Endodermal cell (in vitro differentiated cells): Measurements from ENCODE around the gene NKPD1. TPM values are rescaled to one million over a fixed set of nuclear protein-coding genes. Genes with fewer than 3 reads are reported as not detected.

ENCODE experiments used
- DNase-seq: peaks from one replicate; pipeline ENCODE4 v3.0.0-alpha.2; 2017
- H3K27ac ChIP-seq: 2 replicates; pipeline ENCODE4 v1.5.1; 2013; ENCODE audit warnings: mild to moderate bottlenecking, low read depth, low read length, moderate library complexity
- H3K27me3 ChIP-seq: 2 replicates; pipeline ENCODE4 v1.6.1; 2013; ENCODE audit warnings: mild to moderate bottlenecking, low read length, moderate library complexity; ENCODE audit not compliant: insufficient read depth, control insufficient read depth, poor library complexity, severe bottlenecking
- H3K36me3 ChIP-seq: 2 replicates; pipeline ENCODE4 v1.7.0; 2013; ENCODE audit warnings: mild to moderate bottlenecking, low read length, moderate library complexity; ENCODE audit not compliant: control insufficient read depth, insufficient read depth
- H3K4me1 ChIP-seq: one replicate; pipeline ENCODE4 v1.7.0; 2013; ENCODE audit warnings: low read length; ENCODE audit not compliant: control insufficient read depth, insufficient read depth
- H3K4me3 ChIP-seq: 2 replicates; pipeline ENCODE4 v1.5.1; 2013; ENCODE audit warnings: mild to moderate bottlenecking, low read length, moderate library complexity
- H3K9ac ChIP-seq: 2 replicates; pipeline ENCODE4 v1.6.1; 2013; ENCODE audit warnings: mild to moderate bottlenecking, low read length, moderate library complexity; ENCODE audit not compliant: poor library complexity, severe bottlenecking; ENCODE audit errors: extremely low read depth
- H3K9me3 ChIP-seq: 2 replicates; pipeline ENCODE4 v1.6.1; 2013; ENCODE audit warnings: mild to moderate bottlenecking, low read length, moderate library complexity; ENCODE audit not compliant: control insufficient read depth
- H3K27ac Mint-ChIP-seq: 2 replicates; pipeline ENCODE4 v1.8.0; 2020; ENCODE audit warnings: mixed read lengths
- H3K27me3 Mint-ChIP-seq: 2 replicates; pipeline ENCODE4 v1.8.0; 2021; ENCODE audit warnings: mild to moderate bottlenecking, mixed read lengths; ENCODE audit not compliant: insufficient read depth
- H3K36me3 Mint-ChIP-seq: 2 replicates; pipeline ENCODE4 v1.8.0; 2020; ENCODE audit warnings: low read depth, mixed read lengths
- H3K4me1 Mint-ChIP-seq: 2 replicates; pipeline ENCODE4 v1.8.0; 2020; ENCODE audit warnings: mixed read lengths
- H3K4me3 Mint-ChIP-seq: 2 replicates; pipeline ENCODE4 v1.8.0; 2020; ENCODE audit warnings: mild to moderate bottlenecking, moderate library complexity, mixed read lengths
- H3K9me3 Mint-ChIP-seq: 2 replicates; pipeline ENCODE4 v1.8.0; 2020; ENCODE audit warnings: mild to moderate bottlenecking, mixed read lengths
- WGBS, 2 experiments: methylation state at CpG; one replicate each; pipeline versions ENCODE4 v1.1.5 to v1.1.7; 2013; ENCODE audit warnings: missing lambda C conversion rate in 2 of 2, mixed read lengths in 1 of 2; ENCODE audit not compliant: insufficient coverage in 1 of 2, insufficient read length in 1 of 2; 5-methylcytosine and 5-hydroxymethylcytosine counted together
- total RNA-seq, 2 donors: library from RNA; stranded (reverse); fragmentation: NEBNext Ultra II Directional in 1 of 2; extraction: Animal tissue kit (Norgen Biotek cat#: 25700) in 1 of 2; gene quantifications; 2 replicates in 1 of 2; 3 replicates in 1 of 2; pipeline ENCODE4 v1.2.1, GENCODE V29; 2021
- TF ChIP-seq, protein P1 (sequence below): fragments of 200-600 bp; sonication (generic); conservative IDR thresholded peaks from 2 replicates; pipeline ENCODE4 v1.5.0; 2021; ENCODE audit warnings: antibody characterized with exemption, mild to moderate bottlenecking

Gene NKPD1
- total RNA-seq, 2 donors from 2014 or later = 0.15 to 0.22 TPM

DNA sequence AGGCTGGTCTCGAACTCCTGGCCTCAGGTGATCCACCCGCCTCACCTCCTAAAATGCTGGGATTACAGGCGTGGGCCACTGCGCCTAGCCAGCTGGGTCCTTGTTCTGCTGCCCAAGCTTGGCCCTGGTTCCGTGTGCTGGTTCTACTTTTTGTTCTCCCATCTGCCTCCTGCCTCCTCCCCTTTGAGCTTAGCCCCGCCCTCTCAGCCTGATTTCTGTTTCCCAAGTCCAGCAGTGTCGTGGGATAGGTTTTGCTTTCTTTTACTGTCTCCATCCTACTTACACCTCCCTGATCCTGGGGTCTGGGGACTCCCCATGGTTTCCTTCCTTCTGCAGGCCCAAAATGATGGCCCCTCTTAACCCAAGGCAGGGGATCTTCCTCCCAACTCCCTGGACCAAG lies 20.2 kb upstream of the NKPD1 start:
- Histone ChIP-seq H3K4me1 (no peaks in the 10 kb centered on the region), H3K9ac (no peak overlapping the region), H3K9me3 (no peaks in the 10 kb centered on the region), H3K36me3 (peaks cover 8% of the 10 kb centered on the region), H3K27me3 (no peaks in the 10 kb centered on the region), H3K27ac (no peak overlapping the region), H3K4me3 (no peak overlapping the region)
- Mint-ChIP-seq H3K36me3 (peaks cover 4% of the 10 kb centered on the region), H3K27me3 (peaks cover 3% of the 10 kb centered on the region), H3K27ac (no peak overlapping the region), H3K4me1 (peaks cover 2% of the 10 kb centered on the region), H3K4me3 (peak overlapping the region; percentile 24), H3K9me3 (no peaks in the 10 kb centered on the region)
- TF ChIP-seq, protein P1, sequence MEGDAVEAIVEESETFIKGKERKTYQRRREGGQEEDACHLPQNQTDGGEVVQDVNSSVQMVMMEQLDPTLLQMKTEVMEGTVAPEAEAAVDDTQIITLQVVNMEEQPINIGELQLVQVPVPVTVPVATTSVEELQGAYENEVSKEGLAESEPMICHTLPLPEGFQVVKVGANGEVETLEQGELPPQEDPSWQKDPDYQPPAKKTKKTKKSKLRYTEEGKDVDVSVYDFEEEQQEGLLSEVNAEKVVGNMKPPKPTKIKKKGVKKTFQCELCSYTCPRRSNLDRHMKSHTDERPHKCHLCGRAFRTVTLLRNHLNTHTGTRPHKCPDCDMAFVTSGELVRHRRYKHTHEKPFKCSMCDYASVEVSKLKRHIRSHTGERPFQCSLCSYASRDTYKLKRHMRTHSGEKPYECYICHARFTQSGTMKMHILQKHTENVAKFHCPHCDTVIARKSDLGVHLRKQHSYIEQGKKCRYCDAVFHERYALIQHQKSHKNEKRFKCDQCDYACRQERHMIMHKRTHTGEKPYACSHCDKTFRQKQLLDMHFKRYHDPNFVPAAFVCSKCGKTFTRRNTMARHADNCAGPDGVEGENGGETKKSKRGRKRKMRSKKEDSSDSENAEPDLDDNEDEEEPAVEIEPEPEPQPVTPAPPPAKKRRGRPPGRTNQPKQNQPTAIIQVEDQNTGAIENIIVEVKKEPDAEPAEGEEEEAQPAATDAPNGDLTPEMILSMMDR = no peak
- 90 to 94% methylated on average over 3 to 7 of the region's 7 CpGs for WGBS, 2 experiments
- DNase-seq = peak; percentile 49

DNA sequence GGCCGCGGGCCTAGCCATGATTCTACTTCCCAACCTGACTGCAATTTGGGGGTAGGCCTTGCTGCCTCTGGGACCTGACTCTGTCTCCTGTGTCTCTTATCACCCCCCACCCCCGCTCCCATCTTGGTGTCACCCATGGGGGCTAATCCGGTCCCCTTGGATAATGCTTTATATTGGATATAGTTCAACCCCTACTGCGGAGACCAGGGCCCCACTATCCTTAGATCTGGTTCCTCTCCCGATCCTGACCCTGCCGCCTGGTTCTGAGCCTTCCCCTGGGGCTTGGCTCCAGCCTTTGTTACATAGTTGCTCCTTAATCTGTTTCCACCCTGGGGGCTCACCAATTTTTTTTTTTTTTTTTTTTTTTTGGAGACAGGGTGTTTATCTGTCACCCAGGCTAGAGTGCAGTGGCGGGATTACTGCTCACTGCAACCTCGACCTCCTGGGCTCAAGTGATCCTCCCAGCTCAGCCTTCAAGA lies 19.1 kb upstream of the NKPD1 start:
- DNase-seq = no peak
- no peaks in the 10 kb centered on the region for H3K4me1 ChIP-seq
- no peaks in the 10 kb centered on the region for H3K9me3 ChIP-seq
- Mint-ChIP-seq H3K4me1 (peaks cover 2% of the 10 kb centered on the region), H3K36me3 (peaks cover 4% of the 10 kb centered on the region), H3K27ac (no peak overlapping the region), H3K27me3 (peaks cover 2% of the 10 kb centered on the region), H3K4me3 (peak overlapping the region; percentile 87), H3K9me3 (no peaks in the 10 kb centered on the region)
- peak overlapping the region; percentile 92 for H3K4me3 ChIP-seq
- H3K36me3 ChIP-seq = peaks cover 8% of the 10 kb centered on the region
- TF ChIP-seq, protein P1 = no peak
- 69 to 80% methylated on average over 1 to 9 of the region's 9 CpGs for WGBS, 2 experiments
- peak overlapping the region; percentile 73 for H3K9ac ChIP-seq
- H3K27me3 ChIP-seq = no peaks in the 10 kb centered on the region
- no peak overlapping the region for H3K27ac ChIP-seq

DNA sequence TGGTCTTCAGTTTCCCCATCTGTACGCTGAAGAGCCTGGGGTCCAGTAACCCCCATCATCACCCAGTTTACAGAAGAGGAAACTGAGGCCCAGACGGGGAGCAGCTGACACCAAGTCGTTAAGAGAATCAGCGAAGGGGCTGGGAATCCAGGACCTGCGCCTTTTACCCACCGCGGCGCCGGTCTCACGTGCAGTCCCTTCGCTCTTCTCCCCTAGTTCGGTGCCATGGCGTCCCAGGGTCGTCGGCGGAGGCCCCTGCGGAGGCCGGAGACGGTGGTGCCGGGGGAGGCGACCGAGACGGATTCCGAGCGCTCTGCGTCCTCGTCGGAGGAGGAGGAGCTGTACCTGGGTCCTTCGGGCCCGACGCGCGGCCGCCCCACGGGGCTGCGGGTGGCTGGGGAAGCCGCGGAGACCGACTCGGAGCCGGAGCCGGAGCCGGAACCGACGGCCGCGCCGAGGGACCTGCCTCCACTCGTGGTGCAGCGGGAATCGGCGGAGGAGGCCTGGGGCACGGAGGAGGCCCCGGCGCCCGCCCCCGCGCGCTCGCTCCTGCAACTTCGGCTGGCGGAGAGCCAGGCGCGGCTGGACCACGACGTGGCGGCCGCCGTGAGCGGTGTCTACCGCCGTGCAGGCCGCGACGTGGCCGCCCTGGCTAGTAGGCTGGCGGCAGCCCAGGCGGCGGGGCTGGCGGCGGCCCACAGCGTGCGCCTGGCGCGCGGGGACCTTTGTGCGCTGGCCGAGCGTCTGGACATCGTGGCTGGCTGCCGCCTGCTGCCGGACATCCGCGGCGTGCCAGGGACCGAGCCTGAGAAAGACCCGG lies 18.5 kb upstream of the NKPD1 start:
- peaks cover 4% of the 10 kb centered on the region for H3K36me3 Mint-ChIP-seq
- no peaks in the 10 kb centered on the region for H3K9me3 ChIP-seq
- H3K4me1 Mint-ChIP-seq = peaks cover 2% of the 10 kb centered on the region
- H3K4me3 Mint-ChIP-seq = peak overlapping the region; percentile 87
- no peaks in the 10 kb centered on the region for H3K4me1 ChIP-seq
- H3K27me3 Mint-ChIP-seq = peaks cover 2% of the 10 kb centered on the region
- 1 to 4% methylated on average over 58 to 97 of the region's 97 CpGs for WGBS, 2 experiments
- peak overlapping the region; percentile 95 for H3K27ac Mint-ChIP-seq
- no peaks in the 10 kb centered on the region for H3K9me3 Mint-ChIP-seq
- H3K27me3 ChIP-seq = no peaks in the 10 kb centered on the region
- H3K36me3 ChIP-seq = peaks cover 8% of the 10 kb centered on the region
- peak overlapping the region; percentile 73 for H3K9ac ChIP-seq
- TF ChIP-seq, protein P1 = no peak
- DNase-seq = peak; percentile 65
- H3K27ac ChIP-seq = no peak overlapping the region
- H3K4me3 ChIP-seq = peak overlapping the region; percentile 92
